ENCODE results near the gene TSR3.

TSR3 gene

GRCh38 chr16:1351582-1352362 lies at the start of gene TSR3, which contains the start of gene GNPTG:
TSR3 (minus strand) TSS chr16:1351878; CDS start chr16:1351804, 74 bp downstream.
GNPTG (plus strand) TSS chr16:1351931; CDS start chr16:1351966, 35 bp downstream.
- TF ChIP-seq CTCF (IDR thresholded peaks at IDR 0.05; ENCODE audit: insufficient read depth, low read depth, low read length, missing control alignments), result no peak
- peak within 1 kb of the TSS; percentile 75 for H3K4me3 ChIP-seq (ENCODE audit: low read length)
- DNase-seq (ENCODE audit: low read depth), result peak; percentile 92

- H3K4me3 ChIP-seq (ENCODE audit: low read length), result no peak overlapping the region
- TF ChIP-seq CTCF (IDR thresholded peaks at IDR 0.05; ENCODE audit: insufficient read depth, low read depth, low read length, missing control alignments), result no peak
- no peak for DNase-seq (ENCODE audit: low read depth)
Observed at GRCh38 chr16:1401061-1401757, 49.5 kb upstream of the TSR3 start.

GRCh38 chr16:1398826-1399581 lies 47.3 kb upstream of the TSR3 start:
- H3K4me3 ChIP-seq (ENCODE audit: low read length), result no peak overlapping the region
- no peak for DNase-seq (ENCODE audit: low read depth)
- TF ChIP-seq CTCF (IDR thresholded peaks at IDR 0.05; ENCODE audit: insufficient read depth, low read depth, low read length, missing control alignments), result no peak

GRCh38 chr16:1398351-1398750 lies 46.7 kb upstream of the TSR3 start:
- TF ChIP-seq CTCF (IDR thresholded peaks at IDR 0.05; ENCODE audit: insufficient read depth, low read depth, low read length, missing control alignments), result no peak

GRCh38 chr16:1397779-1398178 lies 46.1 kb upstream of the TSR3 start:
- H3K4me3 ChIP-seq (ENCODE audit: low read length), result no peak overlapping the region
- TF ChIP-seq CTCF (IDR thresholded peaks at IDR 0.05; ENCODE audit: insufficient read depth, low read depth, low read length, missing control alignments), result no peak
- no peak for DNase-seq (ENCODE audit: low read depth)

More at GRCh38 chr16:1398351-1398750, 46.7 kb upstream of the TSR3 start:
- no peak overlapping the region for H3K4me3 ChIP-seq (ENCODE audit: low read length)
- DNase-seq (ENCODE audit: low read depth), result no peak

- H3K4me3 ChIP-seq (ENCODE audit: low read length), result no peak overlapping the region
- no peak for TF ChIP-seq CTCF (IDR thresholded peaks at IDR 0.05; ENCODE audit: insufficient read depth, low read depth, low read length, missing control alignments)
- no peak for DNase-seq (ENCODE audit: low read depth)
Observed at GRCh38 chr16:1395444-1396031, 43.9 kb upstream of the TSR3 start.
